Hair follicle dermal papilla cell (primary cell): Measurements from ENCODE around the gene URAD. TPM values are rescaled to one million over a fixed set of nuclear protein-coding genes. Genes with fewer than 3 reads are reported as not detected.

Experiments
- small RNA-seq: library from RNA; depleted of rRNA; stranded (forward); fragments of <200 nt; gene quantifications from one replicate; pipeline ENCODE3, GENCODE V24; 2012
- total RNA-seq: library from RNA; depleted of rRNA; stranded (reverse); fragments of >200 nt; gene quantifications from 2 replicates; pipeline ENCODE4 v1.2.3, GENCODE V29; 2012

Gene URAD
- not detected in 2 replicates for total RNA-seq

GRCh38 chr13:27988520-27988919, at the start of gene URAD:
Gene URAD, minus strand, starts transcription at chr13:27988693. Its CDS starts 56 bp downstream, at chr13:27988637.

GRCh38 chr13:27969082-27969865, 19.2 kb downstream of the URAD start, which contains the start of gene CDX2:
Gene CDX2, minus strand, starts transcription at chr13:27969315. Its CDS starts 309 bp downstream, at chr13:27969006.

Small RNAs within 50 kb of the gene (small RNA-seq; reads per million reads assigned to genes)
- gene ATP5F1EP2: not detected
- not detected for gene RN7SL272P

Other genes starting within 250 kb of the URAD start
- not detected in 2 replicates for gene GSX1, start 196.2 kb downstream of the URAD start, total RNA-seq
- not detected in 2 replicates for gene PDX1, start 68.7 kb downstream of the URAD start, total RNA-seq
- gene CDX2, start 19.4 kb downstream of the URAD start, total RNA-seq: not detected in 2 replicates
- gene FLT3, start 111.9 kb upstream of the URAD start, total RNA-seq: under 0.01 TPM in 1 of 2 replicates, not detected in the other
- 31.5 and 35.2 TPM in 2 replicates for gene PAN3, start 149.9 kb upstream of the URAD start, total RNA-seq